Measurements from ENCODE around the gene PKD2L1.

DNA sequence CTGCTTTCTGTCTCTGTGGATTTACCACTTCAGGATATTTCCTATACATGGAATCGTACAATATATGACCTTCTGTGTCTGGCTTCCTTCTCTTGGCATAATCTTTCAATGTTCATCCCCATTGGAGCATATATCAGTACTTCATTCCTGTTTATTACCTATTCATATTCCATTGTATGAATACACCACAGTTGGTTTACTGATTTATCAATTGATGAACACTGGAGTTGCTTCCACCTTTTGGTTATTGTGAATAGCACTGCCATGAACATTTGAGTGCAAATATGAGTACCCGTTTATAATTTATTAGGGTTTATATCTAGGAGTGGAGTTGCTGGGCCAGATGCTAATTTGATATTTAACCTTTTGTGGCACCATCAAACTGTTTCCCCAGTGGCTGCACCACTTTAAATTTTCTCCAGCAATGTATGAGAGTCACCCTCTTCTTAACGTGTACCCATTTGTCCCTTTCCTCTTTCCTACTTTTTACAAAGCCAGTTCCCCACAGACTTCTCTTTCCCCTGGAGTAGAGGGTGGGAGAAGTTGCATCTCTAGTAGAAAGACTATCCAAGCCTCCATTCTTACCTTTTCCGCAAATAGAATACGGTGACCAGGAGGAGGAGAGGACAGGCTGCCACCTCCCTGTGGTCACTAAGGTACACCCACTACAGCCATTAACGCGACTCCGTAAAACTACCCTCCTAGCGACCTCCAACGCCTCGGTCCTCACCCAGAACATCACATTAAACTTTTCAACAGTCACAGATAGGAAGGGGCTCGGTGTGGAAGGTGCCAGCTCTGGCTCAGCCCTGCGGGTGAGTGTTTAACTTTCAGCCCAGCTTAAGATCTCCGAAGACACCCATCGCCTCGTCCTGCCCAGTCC, 42.6 kb upstream of the PKD2L1 start:
- TF ChIP-seq, protein P1, sequence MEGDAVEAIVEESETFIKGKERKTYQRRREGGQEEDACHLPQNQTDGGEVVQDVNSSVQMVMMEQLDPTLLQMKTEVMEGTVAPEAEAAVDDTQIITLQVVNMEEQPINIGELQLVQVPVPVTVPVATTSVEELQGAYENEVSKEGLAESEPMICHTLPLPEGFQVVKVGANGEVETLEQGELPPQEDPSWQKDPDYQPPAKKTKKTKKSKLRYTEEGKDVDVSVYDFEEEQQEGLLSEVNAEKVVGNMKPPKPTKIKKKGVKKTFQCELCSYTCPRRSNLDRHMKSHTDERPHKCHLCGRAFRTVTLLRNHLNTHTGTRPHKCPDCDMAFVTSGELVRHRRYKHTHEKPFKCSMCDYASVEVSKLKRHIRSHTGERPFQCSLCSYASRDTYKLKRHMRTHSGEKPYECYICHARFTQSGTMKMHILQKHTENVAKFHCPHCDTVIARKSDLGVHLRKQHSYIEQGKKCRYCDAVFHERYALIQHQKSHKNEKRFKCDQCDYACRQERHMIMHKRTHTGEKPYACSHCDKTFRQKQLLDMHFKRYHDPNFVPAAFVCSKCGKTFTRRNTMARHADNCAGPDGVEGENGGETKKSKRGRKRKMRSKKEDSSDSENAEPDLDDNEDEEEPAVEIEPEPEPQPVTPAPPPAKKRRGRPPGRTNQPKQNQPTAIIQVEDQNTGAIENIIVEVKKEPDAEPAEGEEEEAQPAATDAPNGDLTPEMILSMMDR (optimal IDR thresholded peaks at IDR 0.05 in 1 of 3, IDR thresholded peaks at IDR 0.05 in 1 of 3, conservative IDR thresholded peaks at IDR 0.05 in 1 of 3; ENCODE audit: extremely low read depth in 1 of 3, insufficient read depth in 2 of 3, low read length in 3 of 3): no peak
- TF ChIP-seq EZH2 (IDR thresholded peaks at IDR 0.05; ENCODE audit: low read length): no peak

Data from keratinocyte (primary cell).